ENCODE data around the gene EEF2K. TPM values are rescaled to one million over a fixed set of nuclear protein-coding genes. Genes with fewer than 3 reads are reported as not detected.

EEF2K gene
- total and polyA plus RNA-seq, 7 experiments from 2014 or later: 1.9 to 27.9 (median 19.9) TPM

- Mint-ChIP-seq H3K36me3 (peaks cover 0 to 12% (median 5%) of the 10 kb centered on the region in 5 donors), H3K27me3 (peaks cover 0 to 8% (median 0%) of the 10 kb centered on the region in 5 donors), H3K4me1 (peaks cover 23 to 44% (median 43%) of the 10 kb centered on the region in 7 donors), H3K9me3 (peaks cover 0 to 17% (median 0%) of the 10 kb centered on the region in 11 donors), H3K27ac (peak overlapping the region; percentile 95 to 100 (median 99)), H3K4me3 (peak overlapping the region; percentile 90 to 98 (median 95))
- H3K27me3 ChIP-seq (ENCODE audit: control insufficient read depth in 2 of 2, insufficient read depth in 2 of 2, low read length in 2 of 2): no peaks in the 10 kb centered on the region
- DNase-seq (no peak), ATAC-seq (no peak)
- ChIA-PET CTCF (interaction anchor here (0.5 to 3.5 kb wide), 11 partner anchors 80 to 297 kb away, joined by 3 to 21 read pairs (median 4); partner anchors contain the start of gene EEF2K), POLR2A (interaction anchor here (0.6 to 7.9 kb wide), 15 partner anchors 10 to 298 kb away, joined by 3 to 167 read pairs (median 4); partner anchors contain the start of genes EEF2K and MOSMO)
- peak overlapping the region; percentile 99 for H3K27ac ChIP-seq (ENCODE audit: low read depth, low read length)
- no peaks in the 10 kb centered on the region for H3K9me3 ChIP-seq (ENCODE audit: control insufficient read depth in 2 of 3, low read length in 3 of 3)
- peaks cover 14 to 18% of the 10 kb centered on the region in 2 donors for H3K4me1 ChIP-seq (ENCODE audit: control insufficient read depth in 2 of 2, insufficient read depth in 2 of 2, low read length in 2 of 2)
- peak overlapping the region; percentile 52 for H3K4me3 ChIP-seq (ENCODE audit: low read length)
- intact Hi-C loops (cut with micrococcal nuclease): loop anchor here (1.0 to 10.0 kb wide), 16 partner anchors 55 to 1554 kb away; partner anchors contain the start of genes EEF2K (in 2 of the 2), PDZD9 (in 2 of the 2), UQCRC2 (in 2 of the 2) and CDR2 (in 1 of the 2)
- H3K36me3 ChIP-seq (ENCODE audit: control insufficient read depth in 2 of 3, insufficient read depth in 3 of 3, low read length in 3 of 3): no peaks in the 10 kb centered on the region
These were observed 90.4 kb downstream of the EEF2K start for GRCh38 chr16:22296225-22297113.

- Mint-ChIP-seq H3K4me1 (peaks cover 27 to 49% (median 48%) of the 10 kb centered on the region in 7 donors), H3K36me3 (peaks cover 0 to 17% (median 5%) of the 10 kb centered on the region in 5 donors), H3K9me3 (peaks cover 0 to 17% (median 0%) of the 10 kb centered on the region in 11 donors), H3K4me3 (peak within 1 kb of the TSS; percentile 90 to 98 (median 95)), H3K27me3 (peaks cover 0 to 8% (median 0%) of the 10 kb centered on the region in 5 donors), H3K27ac (peak within 1 kb of the TSS; percentile 95 to 100 (median 99))
- POLR2A ChIA-PET: interaction anchor here (0.6 to 7.9 kb wide), 15 partner anchors 9 to 299 kb away, joined by 3 to 167 read pairs (median 3); partner anchors contain the start of genes EEF2K and MOSMO
- H3K9me3 ChIP-seq (ENCODE audit: control insufficient read depth in 2 of 3, low read length in 3 of 3): no peaks in the 10 kb centered on the region
- H3K36me3 ChIP-seq (ENCODE audit: control insufficient read depth in 2 of 3, insufficient read depth in 3 of 3, low read length in 3 of 3): peaks cover 0 to 6% (median 0%) of the 10 kb centered on the region in 3 experiments
- CTCF ChIA-PET: interaction anchor here (0.5 to 3.5 kb wide), 12 partner anchors 79 to 297 kb away, joined by 3 to 21 read pairs (median 4); partner anchors contain the start of gene EEF2K
- no peaks in the 10 kb centered on the region for H3K27me3 ChIP-seq (ENCODE audit: control insufficient read depth in 2 of 2, insufficient read depth in 2 of 2, low read length in 2 of 2)
- peak within 1 kb of the TSS; percentile 99 for H3K27ac ChIP-seq (ENCODE audit: low read depth, low read length)
- H3K4me3 ChIP-seq (ENCODE audit: low read length): peak within 1 kb of the TSS; percentile 66
- peak; percentile 94 for ATAC-seq
- intact Hi-C loops (cut with micrococcal nuclease): loop anchor here (1.0 to 10.0 kb wide), 16 partner anchors 56 to 1555 kb away; partner anchors contain the start of genes EEF2K (in 2 of the 2), PDZD9 (in 2 of the 2), UQCRC2 (in 2 of the 2) and CDR2 (in 1 of the 2)
- peaks cover 14 to 18% of the 10 kb centered on the region in 2 donors for H3K4me1 ChIP-seq (ENCODE audit: control insufficient read depth in 2 of 2, insufficient read depth in 2 of 2, low read length in 2 of 2)
- peak; percentile 98 to 100 (median 100) for DNase-seq
These were observed 91.2 kb downstream of the EEF2K start, which contains the start of gene POLR3E for GRCh38 chr16:22297114-22297870. POLR3E (plus strand) TSS chr16:22297409; CDS start chr16:22302969, 5,560 bp downstream.

DNA sequence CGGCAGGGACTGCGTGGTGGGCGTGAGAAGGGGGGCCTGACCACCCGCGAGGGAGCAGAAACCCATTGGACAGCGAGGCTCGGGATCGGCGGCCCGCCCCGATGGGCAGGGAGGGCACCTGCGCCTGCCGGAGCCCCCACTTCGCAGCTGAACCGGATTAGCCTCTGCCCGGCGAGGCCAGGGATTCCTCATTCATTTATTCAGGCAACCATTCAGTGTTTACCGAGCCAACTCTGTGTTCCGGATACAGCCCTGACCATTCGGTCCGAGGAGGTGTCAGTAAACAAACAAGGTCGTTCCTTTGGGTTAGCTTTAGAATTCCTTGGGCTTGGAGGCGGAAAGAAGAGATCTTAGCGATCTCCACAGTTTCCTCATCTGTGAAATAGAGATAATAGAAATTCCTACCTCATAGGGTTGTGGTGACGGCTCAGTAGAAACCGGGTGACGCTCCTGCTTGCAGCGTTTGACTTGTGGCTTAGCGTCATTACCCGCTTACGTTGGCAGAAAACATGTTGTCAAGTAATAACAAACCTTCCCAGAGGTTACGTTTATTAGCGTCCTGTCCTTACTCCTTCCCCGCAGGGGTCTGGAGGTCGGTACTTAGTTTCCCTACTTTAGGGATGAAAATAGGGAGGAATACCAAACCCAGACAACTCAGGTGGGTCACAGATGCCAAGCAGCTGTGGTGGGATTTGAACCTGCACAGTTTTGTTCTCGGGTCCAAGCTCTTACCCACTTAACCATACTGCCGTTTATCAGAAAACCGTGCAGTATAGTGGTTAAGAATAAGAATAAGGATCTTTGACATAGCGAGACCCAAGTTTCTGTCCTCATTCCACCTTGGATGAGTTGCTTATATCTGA is 92.0 kb downstream of the EEF2K start:
- Histone ChIP-seq H3K4me1 (ENCODE audit: control insufficient read depth in 2 of 2, insufficient read depth in 2 of 2, low read length in 2 of 2) (peaks cover 14 to 18% of the 10 kb centered on the region in 2 donors), H3K27ac (ENCODE audit: low read depth, low read length) (peak overlapping the region; percentile 99), H3K9me3 (ENCODE audit: control insufficient read depth in 2 of 3, low read length in 3 of 3) (no peaks in the 10 kb centered on the region), H3K4me3 (ENCODE audit: low read length) (peak overlapping the region; percentile 66), H3K27me3 (ENCODE audit: control insufficient read depth in 2 of 2, insufficient read depth in 2 of 2, low read length in 2 of 2) (no peaks in the 10 kb centered on the region), H3K36me3 (ENCODE audit: control insufficient read depth in 2 of 3, insufficient read depth in 3 of 3, low read length in 3 of 3) (peaks cover 0 to 14% (median 0%) of the 10 kb centered on the region in 3 experiments)
- Mint-ChIP-seq H3K36me3 (peaks cover 0 to 19% (median 6%) of the 10 kb centered on the region in 5 donors), H3K27ac (peak overlapping the region; percentile 95 to 100 (median 99)), H3K4me3 (peak overlapping the region; percentile 90 to 98 (median 95)), H3K27me3 (peaks cover 0 to 8% (median 0%) of the 10 kb centered on the region in 5 donors), H3K4me1 (peaks cover 33 to 57% (median 54%) of the 10 kb centered on the region in 7 donors), H3K9me3 (peaks cover 0 to 17% (median 0%) of the 10 kb centered on the region in 11 donors)
- DNase-seq (peak; percentile 49 to 93 (median 86)), ATAC-seq (peak; percentile 61)
- ChIA-PET POLR2A (interaction anchor here (0.7 to 7.9 kb wide), 7 partner anchors 10 to 291 kb away, joined by 3 to 167 read pairs (median 5); partner anchors contain the start of genes EEF2K and MOSMO), CTCF (interaction anchor here (1.0 to 3.5 kb wide), 7 partner anchors 89 to 296 kb away, joined by 4 to 21 read pairs (median 10); partner anchors contain the start of gene EEF2K)
- intact Hi-C loops (cut with micrococcal nuclease): loop anchor here (1.0 to 10.0 kb wide), 16 partner anchors 57 to 1556 kb away; partner anchors contain the start of genes EEF2K (in 2 of the 2), PDZD9 (in 2 of the 2), UQCRC2 (in 2 of the 2) and CDR2 (in 1 of the 2)

- H3K36me3 ChIP-seq (ENCODE audit: control insufficient read depth in 2 of 3, insufficient read depth in 3 of 3, low read length in 3 of 3): peaks cover 0 to 20% (median 0%) of the 10 kb centered on the region in 3 experiments
- DNase-seq (no peak), ATAC-seq (no peak)
- peak overlapping the region; percentile 99 for H3K27ac ChIP-seq (ENCODE audit: low read depth, low read length)
- H3K4me3 ChIP-seq (ENCODE audit: low read length): peak overlapping the region; percentile 66
- intact Hi-C loops (cut with micrococcal nuclease): loop anchor here (5.0 to 10.0 kb wide), 2 partner anchors 794 to 1557 kb away; partner anchors contain the start of gene THUMPD1 (in 1 of the 2)
- H3K27me3 Mint-ChIP-seq: peaks cover 0 to 8% (median 0%) of the 10 kb centered on the region in 5 donors
- peaks cover 36 to 61% (median 57%) of the 10 kb centered on the region in 7 donors for H3K4me1 Mint-ChIP-seq
- CTCF ChIA-PET: interaction anchor here (1.0 to 3.5 kb wide), 5 partner anchors 90 to 297 kb away, joined by 4 to 21 read pairs (median 7); no protein-coding TSS in a partner anchor
- H3K4me3 Mint-ChIP-seq: peak overlapping the region; percentile 90 to 98 (median 95)
- H3K4me1 ChIP-seq (ENCODE audit: control insufficient read depth in 2 of 2, insufficient read depth in 2 of 2, low read length in 2 of 2): peaks cover 14 to 18% of the 10 kb centered on the region in 2 donors
- peak overlapping the region; percentile 95 to 100 (median 99) for H3K27ac Mint-ChIP-seq
- H3K27me3 ChIP-seq (ENCODE audit: control insufficient read depth in 2 of 2, insufficient read depth in 2 of 2, low read length in 2 of 2): no peaks in the 10 kb centered on the region
- peaks cover 0 to 23% (median 9%) of the 10 kb centered on the region in 5 donors for H3K36me3 Mint-ChIP-seq
- no peaks in the 10 kb centered on the region for H3K9me3 ChIP-seq (ENCODE audit: control insufficient read depth in 2 of 3, low read length in 3 of 3)
- POLR2A ChIA-PET: interaction anchor here (1.0 to 7.9 kb wide), 4 partner anchors 93 to 292 kb away, joined by 3 to 167 read pairs (median 10); partner anchors contain the start of genes EEF2K and MOSMO
- peaks cover 0 to 17% (median 0%) of the 10 kb centered on the region in 11 donors for H3K9me3 Mint-ChIP-seq
These were observed 93.0 kb downstream of the EEF2K start for GRCh38 chr16:22299036-22299435.

All from naive thymus-derived CD4-positive, alpha-beta T cell (primary cell).